ENCODE measurements around the gene PKIG.

DNA sequence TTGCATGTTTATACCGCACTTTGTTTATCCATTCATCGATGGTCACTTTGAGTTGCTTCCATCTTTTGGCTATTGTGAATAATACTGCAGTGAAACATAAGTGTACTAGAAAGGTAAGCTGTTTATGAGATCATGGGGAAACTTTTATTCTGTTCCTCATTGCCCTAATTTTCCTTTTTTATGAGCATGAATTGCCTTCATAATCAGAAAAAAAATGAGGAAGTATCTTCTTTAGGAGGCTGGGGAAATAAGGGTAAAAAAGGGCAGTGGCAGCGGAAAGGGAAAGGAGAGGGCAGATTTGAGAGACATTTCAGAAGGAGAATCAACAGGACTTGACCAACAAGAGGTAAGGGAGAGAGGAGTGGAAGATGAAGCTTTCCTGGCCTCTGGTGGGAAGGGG lies 46.2 kb upstream of the PKIG start:
- TF ChIP-seq, protein P1, sequence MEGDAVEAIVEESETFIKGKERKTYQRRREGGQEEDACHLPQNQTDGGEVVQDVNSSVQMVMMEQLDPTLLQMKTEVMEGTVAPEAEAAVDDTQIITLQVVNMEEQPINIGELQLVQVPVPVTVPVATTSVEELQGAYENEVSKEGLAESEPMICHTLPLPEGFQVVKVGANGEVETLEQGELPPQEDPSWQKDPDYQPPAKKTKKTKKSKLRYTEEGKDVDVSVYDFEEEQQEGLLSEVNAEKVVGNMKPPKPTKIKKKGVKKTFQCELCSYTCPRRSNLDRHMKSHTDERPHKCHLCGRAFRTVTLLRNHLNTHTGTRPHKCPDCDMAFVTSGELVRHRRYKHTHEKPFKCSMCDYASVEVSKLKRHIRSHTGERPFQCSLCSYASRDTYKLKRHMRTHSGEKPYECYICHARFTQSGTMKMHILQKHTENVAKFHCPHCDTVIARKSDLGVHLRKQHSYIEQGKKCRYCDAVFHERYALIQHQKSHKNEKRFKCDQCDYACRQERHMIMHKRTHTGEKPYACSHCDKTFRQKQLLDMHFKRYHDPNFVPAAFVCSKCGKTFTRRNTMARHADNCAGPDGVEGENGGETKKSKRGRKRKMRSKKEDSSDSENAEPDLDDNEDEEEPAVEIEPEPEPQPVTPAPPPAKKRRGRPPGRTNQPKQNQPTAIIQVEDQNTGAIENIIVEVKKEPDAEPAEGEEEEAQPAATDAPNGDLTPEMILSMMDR (IDR thresholded peaks at IDR 0.05): no peak
- TF ChIP-seq POLR2A (IDR thresholded peaks at IDR 0.05): no peak
- no peak for TF ChIP-seq EP300 (IDR thresholded peaks at IDR 0.05)
